Measurements from ENCODE around the gene SLC25A5.
A peak's percentile ranks its signal among the peaks of the same experiment; 100 is the strongest.
"Not testable (repeated sequence)": the region's sequence is repeated elsewhere in the genome, so short reads cannot be mapped to it uniquely, and the experiment has no call there.

SLC25A5 gene

DNA sequence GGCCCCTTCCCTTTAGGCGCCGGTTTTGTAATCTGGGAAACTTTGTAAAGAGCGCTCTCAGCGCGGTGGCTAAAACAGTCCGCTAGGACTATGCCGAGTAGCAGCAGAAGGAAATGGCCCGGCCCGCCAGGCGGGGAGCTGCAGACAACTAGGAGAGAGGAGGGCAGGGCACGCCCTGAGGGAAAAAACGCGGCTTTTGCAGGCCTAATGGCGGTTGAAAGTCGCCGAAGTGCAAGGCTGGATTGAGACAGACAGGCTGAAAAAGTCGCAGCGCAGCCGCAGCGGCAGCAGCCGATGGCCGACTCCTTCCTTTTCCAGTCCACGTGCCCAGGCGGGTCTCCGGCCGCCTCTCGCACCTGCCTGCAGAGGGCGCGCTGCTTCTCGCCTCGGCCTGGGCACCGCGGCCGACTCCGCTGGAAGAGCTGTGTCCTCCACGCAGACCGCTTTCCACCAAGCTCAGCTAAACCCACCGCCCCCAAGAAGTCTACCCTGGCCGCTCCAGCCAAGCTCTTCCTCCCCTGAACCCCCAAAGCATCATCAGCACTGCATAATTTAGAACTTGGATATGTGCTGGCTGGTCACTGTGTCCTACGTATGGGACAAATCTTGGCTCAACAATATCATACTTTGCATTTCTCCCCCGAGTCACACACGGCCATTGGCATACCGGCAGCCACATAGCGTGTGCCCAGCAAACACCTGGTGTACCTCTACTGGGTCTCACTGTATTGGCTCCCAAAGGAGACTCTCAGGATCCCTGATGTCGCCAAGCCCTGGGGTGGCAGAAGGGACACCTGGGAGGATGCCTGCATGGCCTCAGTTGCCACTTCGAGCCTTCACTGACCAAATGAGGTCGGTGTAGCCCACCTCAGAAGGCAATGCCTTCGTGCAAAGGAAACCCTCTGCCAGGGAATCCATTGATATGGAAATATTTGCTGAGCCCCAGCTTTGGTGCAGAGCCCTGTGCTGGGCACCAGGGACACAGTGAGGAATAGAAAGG is 14.5 kb downstream of the SLC25A5 start:
- TF ChIP-seq CTCF (conservative IDR thresholded peaks at IDR 0.05; ENCODE audit: low read length): peak; percentile 42
- H3K4me3 ChIP-seq (ENCODE audit: low read length): peak overlapping the region; percentile 53
- peak; percentile 52 for DNase-seq (ENCODE audit: low read depth)

DNA sequence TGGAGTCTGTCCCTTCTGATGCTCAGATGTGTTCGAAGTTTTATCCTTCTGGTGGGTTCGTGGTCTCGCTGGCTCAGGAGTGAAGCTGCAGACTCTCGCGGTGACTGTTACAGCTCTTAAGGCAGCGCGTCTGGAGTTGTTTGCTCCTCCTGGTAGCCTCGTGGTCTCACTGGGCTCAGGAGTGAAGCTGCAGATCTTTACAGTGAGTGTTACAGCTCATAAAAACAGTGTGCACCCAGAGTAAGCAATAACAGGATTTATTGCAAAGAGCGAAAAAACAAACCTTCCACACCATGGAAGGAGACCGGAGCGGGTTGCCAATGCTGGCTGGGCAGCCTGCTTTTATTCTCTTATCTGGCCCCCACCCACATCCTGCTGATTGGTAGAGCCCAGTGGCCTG is 18.5 kb downstream of the SLC25A5 start:
- no peak for TF ChIP-seq CTCF (conservative IDR thresholded peaks at IDR 0.05; ENCODE audit: low read length)
- DNase-seq (ENCODE audit: low read depth): no peak
- no peak overlapping the region for H3K4me3 ChIP-seq (ENCODE audit: low read length)

- not testable (repeated sequence) for DNase-seq (ENCODE audit: low read depth); H3K4me3 ChIP-seq (ENCODE audit: low read length)
These were observed 19.5 kb downstream of the SLC25A5 start for GRCh38 chrX:119487766-119488165.

DNA sequence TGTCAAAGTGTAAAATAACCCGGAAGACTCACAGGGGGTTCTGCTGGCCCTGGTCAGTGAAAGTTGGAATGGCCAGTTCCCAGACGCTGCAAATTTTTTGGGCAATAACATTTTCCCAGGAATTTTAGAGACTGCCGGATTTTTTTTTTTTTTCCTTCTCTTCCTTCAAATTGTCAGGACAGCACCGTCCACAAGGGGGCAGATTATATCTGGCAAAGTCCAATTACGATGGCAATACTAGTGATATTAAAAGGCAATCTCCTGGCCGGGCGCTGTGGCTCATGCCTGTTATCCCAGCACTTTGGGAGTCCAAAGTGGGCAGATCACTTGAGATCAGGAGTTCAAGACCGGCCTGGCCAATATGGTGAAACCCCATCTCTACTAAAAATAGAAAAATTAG is 20.5 kb downstream of the SLC25A5 start:
- peak; percentile 60 for TF ChIP-seq CTCF (conservative IDR thresholded peaks at IDR 0.05; ENCODE audit: low read length)
- peak; percentile 53 for DNase-seq (ENCODE audit: low read depth)
- no peak overlapping the region for H3K4me3 ChIP-seq (ENCODE audit: low read length)

- no peak for TF ChIP-seq CTCF (conservative IDR thresholded peaks at IDR 0.05; ENCODE audit: low read length)
- DNase-seq (ENCODE audit: low read depth): no peak
- H3K4me3 ChIP-seq (ENCODE audit: low read length): no peak overlapping the region
These were observed 21.2 kb downstream of the SLC25A5 start for GRCh38 chrX:119489212-119490074.

GRCh38 chrX:119492463-119492862 is 24.2 kb downstream of the SLC25A5 start:
- no peak overlapping the region for H3K4me3 ChIP-seq (ENCODE audit: low read length)
- no peak for DNase-seq (ENCODE audit: low read depth)
- TF ChIP-seq CTCF (conservative IDR thresholded peaks at IDR 0.05; ENCODE audit: low read length): no peak

DNA sequence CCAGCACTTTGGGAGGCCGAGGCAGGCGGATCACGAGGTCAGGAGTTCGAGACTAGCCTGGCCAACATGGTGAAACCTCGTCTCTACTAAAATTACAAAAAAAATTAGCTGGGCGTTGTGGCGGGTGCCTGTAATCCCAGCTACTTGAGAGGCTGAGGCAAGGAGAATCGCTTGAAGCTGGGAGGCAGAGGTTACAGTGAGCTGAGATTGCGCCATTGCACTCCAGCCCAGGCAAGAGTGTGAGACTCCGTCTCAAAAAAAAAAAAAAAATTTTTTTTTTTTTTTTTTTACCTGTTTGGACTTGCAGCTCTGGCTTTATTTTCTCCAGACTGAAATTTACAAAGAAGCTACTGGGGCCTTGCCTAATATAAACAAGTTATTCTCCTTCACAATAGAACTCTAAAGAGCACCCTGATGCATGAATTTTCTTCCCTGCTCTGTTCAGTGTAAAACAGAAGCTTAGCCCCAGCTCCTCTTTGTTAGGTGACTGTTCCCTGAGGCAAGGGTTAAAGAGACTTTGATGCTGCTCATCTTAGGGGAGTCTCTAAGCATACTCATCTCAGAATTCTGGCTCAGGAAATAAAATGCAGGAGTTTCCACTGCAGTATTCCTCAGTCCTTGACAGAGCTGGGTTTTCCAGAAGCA is 25.7 kb downstream of the SLC25A5 start:
- H3K4me3 ChIP-seq (ENCODE audit: low read length); DNase-seq (ENCODE audit: low read depth): not testable (repeated sequence)
